ENCODE data around the gene CCNG2.
A peak's percentile ranks its signal among the peaks of the same experiment; 100 is the strongest.
"Not testable (repeated sequence)": the region's sequence is repeated elsewhere in the genome, so short reads cannot be mapped to it uniquely, and the experiment has no call there.

Gene CCNG2

GRCh38 chr4:77127215-77127614, 29.8 kb upstream of the CCNG2 start:
- TF ChIP-seq POLR2AphosphoS5 (IDR thresholded peaks at IDR 0.05; ENCODE audit: low read depth, low read length) (no peak), POLR2A (IDR thresholded peaks at IDR 0.05; ENCODE audit: low read depth, low read length) (no peak), TAF1 (IDR thresholded peaks at IDR 0.05; ENCODE audit: borderline replicate concordance, low read depth, low read length) (no peak)
- peak; percentile 44 for FAIRE-seq
- no peak for DNase-seq (ENCODE audit: insufficient read length)

- TF ChIP-seq POLR2AphosphoS5 (IDR thresholded peaks at IDR 0.05; ENCODE audit: low read depth, low read length) (no peak), POLR2A (IDR thresholded peaks at IDR 0.05; ENCODE audit: low read depth, low read length) (no peak), TAF1 (IDR thresholded peaks at IDR 0.05; ENCODE audit: borderline replicate concordance, low read depth, low read length) (no peak)
- FAIRE-seq, result no peak
- DNase-seq (ENCODE audit: insufficient read length), result no peak
Observed at GRCh38 chr4:77127837-77128621, 29.0 kb upstream of the CCNG2 start.

GRCh38 chr4:77132652-77133312, 24.2 kb upstream of the CCNG2 start:
- FAIRE-seq (no peak), DNase-seq (ENCODE audit: insufficient read length) (no peak)
- TF ChIP-seq POLR2AphosphoS5 (IDR thresholded peaks at IDR 0.05; ENCODE audit: low read depth, low read length) (no peak), TAF1 (IDR thresholded peaks at IDR 0.05; ENCODE audit: borderline replicate concordance, low read depth, low read length) (no peak), POLR2A (IDR thresholded peaks at IDR 0.05; ENCODE audit: low read depth, low read length) (no peak)

- DNase-seq (ENCODE audit: insufficient read length); FAIRE-seq: not testable (repeated sequence)
Observed at GRCh38 chr4:77137448-77137847, 19.6 kb upstream of the CCNG2 start.

GRCh38 chr4:77141964-77142645, 14.9 kb upstream of the CCNG2 start:
- no peak for TF ChIP-seq TAF1 (IDR thresholded peaks at IDR 0.05; ENCODE audit: borderline replicate concordance, low read depth, low read length)
- no peak for TF ChIP-seq POLR2AphosphoS5 (IDR thresholded peaks at IDR 0.05; ENCODE audit: low read depth, low read length)
- TF ChIP-seq POLR2A (IDR thresholded peaks at IDR 0.05; ENCODE audit: low read depth, low read length), result no peak
- FAIRE-seq, result no peak

GRCh38 chr4:77142646-77143028, 14.4 kb upstream of the CCNG2 start:
- TF ChIP-seq TAF1 (IDR thresholded peaks at IDR 0.05; ENCODE audit: borderline replicate concordance, low read depth, low read length), result no peak
- no peak for TF ChIP-seq POLR2AphosphoS5 (IDR thresholded peaks at IDR 0.05; ENCODE audit: low read depth, low read length)
- TF ChIP-seq POLR2A (IDR thresholded peaks at IDR 0.05; ENCODE audit: low read depth, low read length), result no peak
- FAIRE-seq (no peak), DNase-seq (ENCODE audit: insufficient read length) (no peak)

More at GRCh38 chr4:77141964-77142645, 14.9 kb upstream of the CCNG2 start:
- no peak for DNase-seq (ENCODE audit: insufficient read length)

GRCh38 chr4:77143091-77143490, 13.9 kb upstream of the CCNG2 start:
- FAIRE-seq, result no peak
- TF ChIP-seq POLR2A (IDR thresholded peaks at IDR 0.05; ENCODE audit: low read depth, low read length) (no peak), POLR2AphosphoS5 (IDR thresholded peaks at IDR 0.05; ENCODE audit: low read depth, low read length) (no peak), TAF1 (IDR thresholded peaks at IDR 0.05; ENCODE audit: borderline replicate concordance, low read depth, low read length) (no peak)
- DNase-seq (ENCODE audit: insufficient read length), result no peak

- DNase-seq (ENCODE audit: insufficient read length) (no peak), FAIRE-seq (peak; percentile 57)
- TF ChIP-seq TAF1 (IDR thresholded peaks at IDR 0.05; ENCODE audit: borderline replicate concordance, low read depth, low read length), result no peak
- no peak for TF ChIP-seq POLR2A (IDR thresholded peaks at IDR 0.05; ENCODE audit: low read depth, low read length)
- no peak for TF ChIP-seq POLR2AphosphoS5 (IDR thresholded peaks at IDR 0.05; ENCODE audit: low read depth, low read length)
Observed at GRCh38 chr4:77145842-77146185, 11.2 kb upstream of the CCNG2 start.

- DNase-seq (ENCODE audit: insufficient read length) (no peak), FAIRE-seq (no peak)
Observed at GRCh38 chr4:77146186-77147078, 10.6 kb upstream of the CCNG2 start.

GRCh38 chr4:77147079-77147782, 9.8 kb upstream of the CCNG2 start:
- DNase-seq (ENCODE audit: insufficient read length) (no peak), FAIRE-seq (peak; percentile 21)
- TF ChIP-seq POLR2AphosphoS5 (IDR thresholded peaks at IDR 0.05; ENCODE audit: low read depth, low read length) (no peak), POLR2A (IDR thresholded peaks at IDR 0.05; ENCODE audit: low read depth, low read length) (no peak), TAF1 (IDR thresholded peaks at IDR 0.05; ENCODE audit: borderline replicate concordance, low read depth, low read length) (no peak)

More at GRCh38 chr4:77146186-77147078, 10.6 kb upstream of the CCNG2 start:
- TF ChIP-seq TAF1 (IDR thresholded peaks at IDR 0.05; ENCODE audit: borderline replicate concordance, low read depth, low read length), result no peak
- no peak for TF ChIP-seq POLR2AphosphoS5 (IDR thresholded peaks at IDR 0.05; ENCODE audit: low read depth, low read length)
- no peak for TF ChIP-seq POLR2A (IDR thresholded peaks at IDR 0.05; ENCODE audit: low read depth, low read length)

All from GM12892 (cell line).